Erythroblast (primary cell): ENCODE results near the gene CTNND2.

Source experiments
- GATA1 ChIP-seq: IDR thresholded peaks from 2 replicates; pipeline ENCODE4 v1.6.1; 2011; ENCODE audit warnings: low read depth, mild to moderate bottlenecking, control low read depth, low read length, moderate library complexity
- POLR2A ChIP-seq: IDR thresholded peaks from 2 replicates; pipeline ENCODE4 v1.6.1; 2011; ENCODE audit warnings: mild to moderate bottlenecking, low read length

DNA sequence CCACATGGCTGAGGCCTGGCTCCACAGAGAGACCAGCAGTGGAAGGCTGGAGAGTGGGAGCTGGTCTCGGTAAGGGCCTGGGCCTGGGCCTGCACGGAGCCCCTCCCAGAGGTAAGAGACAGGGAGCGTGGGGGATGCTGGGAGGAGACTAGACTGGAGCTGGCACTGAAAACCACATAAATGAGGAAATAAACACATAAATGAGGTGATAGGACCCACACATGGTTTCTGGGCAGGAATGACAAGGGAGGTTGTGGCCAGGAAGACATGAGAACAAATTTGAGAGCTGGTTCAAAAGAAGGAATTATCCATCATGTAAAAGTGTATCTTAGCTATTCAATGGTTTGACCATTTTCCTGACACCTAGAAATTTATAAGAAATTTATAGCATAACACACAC, 691.5 kb downstream of the CTNND2 start:
- TF ChIP-seq POLR2A (no peak), GATA1 (no peak)
